ENCODE measurements around the gene PACRGL. TPM values are rescaled to one million over a fixed set of nuclear protein-coding genes. Genes with fewer than 3 reads are reported as not detected.

The PACRGL gene
- total and polyA plus RNA-seq, 9 of the 15 experiments (the other 6 are each of a cell fraction or from before 2014, with no cell fraction given) = 6.6 to 55.0 (median 27.5) TPM

- TF ChIP-seq E2F6 (IDR thresholded peaks at IDR 0.05; ENCODE audit: borderline replicate concordance in 1 of 2, extremely low read depth in 1 of 2, insufficient read depth in 1 of 2, insufficient read length in 1 of 2, low read depth in 1 of 2, low read length in 1 of 2, poor library complexity in 1 of 2, severe bottlenecking in 1 of 2) (peak; percentile 89), RBM15 (IDR thresholded peaks at IDR 0.05; ENCODE audit: insufficient read depth, low read length) (no peak), PRDM10 (IDR thresholded peaks at IDR 0.05; ENCODE audit: partially characterized antibody) (no peak), NCOA6 (IDR thresholded peaks at IDR 0.05) (peak; percentile 75; the same call in 1 of the 2 replicates), HDAC2 (IDR thresholded peaks at IDR 0.05) (peak; percentile 58), HNRNPLL (IDR thresholded peaks at IDR 0.05; ENCODE audit: low read depth, low read length, poor library complexity, severe bottlenecking) (peak; percentile 19), ZBTB2 (IDR thresholded peaks at IDR 0.05) (peak; percentile 96), ZNF253 (CRISPR knock-in tag; conservative IDR thresholded peaks at IDR 0.05) (no peak), ELK3 (CRISPR knock-in tag; IDR thresholded peaks at IDR 0.05) (no peak), CSDE1 (IDR thresholded peaks at IDR 0.05) (peak in 1 of 2 experiments; percentile 85; a peak in 2 of 4 replicates), TBP (optimal IDR thresholded peaks at IDR 0.05; ENCODE audit: low read depth, low read length) (peak; percentile 92), ATF7 (IDR thresholded peaks at IDR 0.05) (peak; percentile 97), NRF1 (conservative IDR thresholded peaks at IDR 0.05 in 1 of 2, IDR thresholded peaks at IDR 0.05 in 1 of 2) (peak; percentile 86 to 88), ADNP (tag; IDR thresholded peaks at IDR 0.05) (no peak), RAD51 (IDR thresholded peaks at IDR 0.05; ENCODE audit: borderline replicate concordance, low read depth) (peak; percentile 73; the same call in 1 of the 2 replicates), USF1 (CRISPR knock-in tag; IDR thresholded peaks at IDR 0.05) (peak; percentile 91), NBN (IDR thresholded peaks at IDR 0.05; ENCODE audit: low read depth) (peak; percentile 69; the same call in 1 of the 2 replicates), SIN3B (IDR thresholded peaks at IDR 0.05; ENCODE audit: low read depth) (peak; percentile 88)
These were observed at the start of gene PACRGL (continued) for GRCh38 chr4:20700007-20700761.
